COLO829 (cell line): Measurements from ENCODE around the gene PHLDA1.

Source experiments
- DNase-seq: peaks from one replicate; pipeline ENCODE4 v3.0.0; 2012; ENCODE audit warnings: low spot score

PHLDA1 gene

DNA sequence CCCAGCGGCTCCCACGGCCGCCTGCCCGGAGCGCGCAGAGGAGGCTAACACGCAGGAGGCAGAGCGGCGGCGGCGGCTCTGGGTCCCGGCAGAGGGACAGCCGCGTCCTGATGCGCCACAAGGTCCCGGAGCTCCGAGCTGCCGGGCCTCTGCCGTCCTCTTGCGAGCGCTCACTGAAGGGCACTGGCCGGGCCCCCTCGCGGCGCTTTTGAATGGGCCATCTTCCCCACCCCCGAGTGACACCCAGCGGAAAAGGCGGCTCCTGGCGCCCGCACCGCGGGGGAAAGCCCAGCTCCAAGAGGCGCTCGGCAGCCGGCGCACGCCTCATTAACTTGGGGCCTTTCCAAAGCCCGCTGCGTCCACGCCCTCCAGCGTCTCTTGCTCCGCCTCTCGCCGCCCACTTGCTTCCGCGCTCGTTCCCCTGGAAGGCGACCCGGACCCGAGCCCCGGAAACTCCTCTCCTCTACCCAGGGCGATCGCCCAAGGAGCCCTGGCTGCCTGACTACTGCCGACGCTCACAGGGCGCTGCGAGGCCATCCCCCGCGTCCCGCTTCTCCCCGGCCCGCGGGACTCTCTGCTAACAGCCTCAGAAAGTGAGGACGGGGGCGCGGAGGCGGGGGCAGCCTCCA, at the start of gene PHLDA1:
TSS of gene PHLDA1 (minus strand) at position 363 of the 629 bp plus-strand sequence.
- DNase-seq, result peak; percentile 92

DNA sequence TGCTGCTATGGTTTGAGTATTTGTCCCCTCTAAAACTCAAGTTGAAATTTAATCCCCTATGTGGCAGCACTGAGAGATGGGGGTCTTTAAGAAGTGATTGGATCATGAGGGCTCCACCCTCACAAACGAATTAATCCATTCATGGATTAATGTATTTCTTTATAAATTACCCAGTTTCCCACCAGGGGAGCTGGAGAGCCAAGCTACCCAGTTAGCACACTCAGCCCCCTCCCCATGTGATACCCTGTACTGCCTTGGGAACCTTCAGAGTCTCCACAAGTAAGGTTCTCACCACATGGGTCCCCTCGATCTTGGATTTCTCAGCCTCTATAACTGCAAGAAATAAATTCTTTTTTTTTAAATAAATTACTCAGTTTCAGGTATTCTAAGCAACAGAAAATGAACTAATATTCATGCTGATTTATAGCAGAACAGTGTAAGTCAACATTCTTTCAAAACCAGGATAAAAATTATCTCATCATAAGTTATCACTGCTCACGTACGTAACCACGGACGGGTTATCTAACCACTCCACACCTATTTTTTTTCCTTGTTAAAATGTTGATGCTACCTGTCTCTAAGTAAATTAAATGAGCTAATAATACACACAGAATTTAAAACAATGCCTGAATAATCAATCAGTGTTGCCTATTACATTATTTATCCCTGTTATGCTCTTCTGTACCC, 49.3 kb upstream of the PHLDA1 start:
- DNase-seq, result no peak

DNA sequence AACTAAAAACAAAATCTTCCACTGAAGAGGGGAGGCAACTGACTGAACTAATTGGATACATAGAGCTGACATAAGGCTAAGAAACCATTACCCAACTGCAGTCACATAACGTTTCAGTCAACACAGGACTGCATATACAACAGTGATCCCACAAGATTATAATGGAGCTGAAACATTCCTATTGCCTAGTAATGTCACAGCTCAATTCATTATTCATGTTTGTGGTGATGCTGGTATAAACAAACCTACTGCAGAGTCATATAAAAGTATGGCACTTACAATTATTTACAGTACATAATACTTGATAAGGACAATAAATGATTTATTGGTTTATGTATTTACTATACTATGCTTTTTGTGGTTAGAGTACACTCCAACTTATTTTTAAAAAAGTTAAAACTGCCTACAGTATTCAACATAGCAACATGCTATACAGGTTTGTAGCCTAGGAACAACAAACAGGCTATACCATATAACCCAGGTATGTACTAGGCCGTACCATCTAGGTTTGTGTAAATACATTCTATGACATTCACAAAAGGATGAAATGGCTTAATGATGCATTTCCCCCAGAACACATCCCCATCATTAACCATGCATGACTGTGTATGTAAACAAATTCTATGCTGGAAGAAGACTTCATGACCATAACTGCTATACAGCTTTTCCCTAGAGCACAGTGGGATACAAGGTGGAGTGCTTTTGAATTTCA, 48.6 kb upstream of the PHLDA1 start:
- DNase-seq, result no peak

DNA sequence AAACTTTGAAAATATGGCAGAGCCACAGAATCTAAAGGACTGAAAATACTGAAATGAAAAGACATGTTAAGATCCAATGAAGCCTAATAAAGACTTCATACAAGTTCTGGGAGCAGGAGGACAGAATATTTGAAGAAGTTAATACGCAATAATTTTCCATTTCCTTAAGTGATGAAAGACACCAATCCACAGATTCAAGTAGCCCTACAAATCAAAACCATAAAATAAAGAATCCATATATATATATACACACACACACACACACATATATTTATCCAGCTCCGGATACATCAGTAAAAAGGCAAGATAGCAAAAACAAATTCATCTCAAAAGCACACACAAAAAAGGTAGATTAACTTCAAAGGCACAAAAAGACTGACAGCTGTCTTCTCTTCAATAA, 47.2 kb upstream of the PHLDA1 start:
- DNase-seq, result no peak

DNA sequence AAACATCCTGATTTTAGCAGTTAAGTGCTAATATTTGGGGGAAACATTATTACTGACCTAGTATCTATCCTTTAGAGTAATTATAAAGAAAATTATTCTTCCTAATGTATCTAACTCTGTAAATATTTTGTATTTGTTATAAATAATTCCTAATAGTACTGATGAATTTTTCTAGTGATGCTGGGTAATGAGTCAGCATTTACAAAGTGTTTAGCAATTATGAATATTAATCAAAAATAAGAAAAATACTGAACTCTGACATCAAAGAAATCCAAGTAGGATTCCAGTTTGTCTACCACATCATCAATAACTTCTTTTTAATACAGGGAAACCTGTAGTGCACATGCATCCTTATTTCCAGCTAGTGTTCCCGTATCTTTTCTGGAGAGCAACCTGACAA, 43.9 kb upstream of the PHLDA1 start:
- no peak for DNase-seq

DNA sequence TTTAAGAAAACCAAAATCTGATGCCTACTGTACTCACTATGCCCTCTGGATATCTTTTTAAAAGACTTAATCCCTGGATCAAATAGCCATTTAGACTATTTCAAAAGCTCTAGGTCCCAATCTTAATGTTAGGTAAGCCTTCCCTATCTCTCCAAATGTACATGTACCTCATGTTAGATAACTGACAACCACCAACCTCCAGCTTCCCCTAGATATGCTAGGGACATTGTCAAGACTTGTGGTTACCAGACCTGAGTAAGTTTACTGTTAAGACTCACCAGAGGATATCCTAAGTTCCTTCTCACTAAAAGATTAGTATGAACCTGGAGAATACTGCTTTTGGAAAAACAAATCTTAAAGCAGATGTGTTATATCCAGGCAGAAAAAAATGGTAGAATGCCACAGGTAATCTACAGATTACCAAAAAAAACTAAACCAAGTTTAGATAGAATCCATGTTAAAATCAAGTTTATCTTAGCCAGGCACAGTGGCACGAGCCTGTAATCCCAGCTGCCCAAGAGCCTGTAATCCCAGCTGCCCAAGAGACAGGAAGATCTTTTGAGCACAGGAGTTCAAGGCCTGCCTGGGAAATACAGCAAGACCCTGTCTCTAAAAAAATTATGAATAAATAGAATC, 43.2 kb upstream of the PHLDA1 start:
- no peak for DNase-seq

DNA sequence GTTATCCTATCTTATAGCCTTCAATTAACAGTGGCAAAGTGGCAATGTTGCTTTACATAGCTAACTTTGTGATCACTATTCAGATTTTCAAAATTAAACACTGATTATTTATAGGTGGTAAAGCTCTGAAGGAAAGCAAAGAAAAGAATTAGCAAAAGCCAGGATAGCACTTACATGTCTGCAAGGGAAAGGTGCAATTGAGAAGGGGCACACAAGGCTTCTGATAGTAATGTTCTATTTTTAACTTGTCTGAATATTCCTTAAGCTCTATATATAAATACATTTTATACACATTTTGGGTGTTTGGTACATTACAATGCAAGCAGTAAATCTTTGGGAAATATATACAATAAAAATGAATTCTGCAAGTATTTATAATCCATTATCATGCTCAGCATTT, 42.0 kb upstream of the PHLDA1 start:
- no peak for DNase-seq

DNA sequence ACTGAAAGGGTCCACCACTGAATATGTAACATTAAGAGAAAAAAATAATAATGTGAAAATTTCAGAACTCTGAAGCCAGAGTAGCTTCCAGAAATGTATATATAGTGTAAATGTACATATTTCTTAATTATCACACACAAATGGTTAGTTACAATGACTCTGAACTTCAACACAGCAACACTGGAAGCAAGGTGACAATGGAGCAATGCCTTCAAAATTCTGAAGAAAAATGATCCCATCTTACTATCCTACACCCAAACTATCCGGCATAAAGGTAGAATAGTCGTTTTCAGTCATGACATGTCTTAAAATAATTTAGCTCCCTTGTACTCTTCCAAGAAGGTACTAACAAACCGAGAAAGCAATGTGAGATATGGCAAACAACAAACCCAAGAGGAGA, 41.0 kb upstream of the PHLDA1 start:
- no peak for DNase-seq

DNA sequence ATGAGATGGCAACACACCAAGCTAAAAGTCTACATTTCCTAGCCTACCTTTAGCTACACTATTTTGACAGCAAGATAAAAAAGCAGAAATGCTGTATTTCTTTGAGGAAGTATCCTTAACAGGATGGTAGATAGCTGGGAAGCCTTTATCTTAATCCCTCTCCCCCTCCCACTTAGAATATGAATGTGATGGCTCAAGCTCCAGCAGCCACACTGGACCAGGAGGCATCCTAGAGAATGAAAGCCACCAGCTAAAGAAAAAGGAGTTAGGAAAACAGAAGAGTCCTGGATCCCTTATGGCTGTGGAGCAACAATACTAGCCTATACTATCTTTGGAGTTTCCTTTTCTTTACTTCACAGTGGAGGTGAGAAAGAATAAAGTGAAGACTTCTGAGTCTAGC, 37.8 kb upstream of the PHLDA1 start:
- DNase-seq, result no peak

DNA sequence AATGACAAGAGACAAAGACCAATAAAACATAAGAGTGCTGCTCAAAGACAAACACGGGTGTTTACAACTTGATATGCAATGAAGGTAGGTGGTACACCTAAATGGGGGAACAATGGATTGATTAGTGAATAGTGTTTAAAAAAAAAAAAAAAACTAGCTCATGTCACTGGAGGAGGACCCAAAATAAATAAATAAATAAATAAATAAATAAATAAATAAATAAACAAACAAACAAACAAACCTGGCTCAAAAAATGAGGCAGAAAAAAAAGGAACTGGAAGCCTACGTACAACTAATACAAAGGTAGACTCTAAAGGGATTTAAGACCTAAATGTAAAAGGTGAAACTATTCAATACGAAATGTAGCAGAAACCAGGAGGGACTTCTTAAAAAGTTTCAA, 34.3 kb upstream of the PHLDA1 start:
- no peak for DNase-seq

DNA sequence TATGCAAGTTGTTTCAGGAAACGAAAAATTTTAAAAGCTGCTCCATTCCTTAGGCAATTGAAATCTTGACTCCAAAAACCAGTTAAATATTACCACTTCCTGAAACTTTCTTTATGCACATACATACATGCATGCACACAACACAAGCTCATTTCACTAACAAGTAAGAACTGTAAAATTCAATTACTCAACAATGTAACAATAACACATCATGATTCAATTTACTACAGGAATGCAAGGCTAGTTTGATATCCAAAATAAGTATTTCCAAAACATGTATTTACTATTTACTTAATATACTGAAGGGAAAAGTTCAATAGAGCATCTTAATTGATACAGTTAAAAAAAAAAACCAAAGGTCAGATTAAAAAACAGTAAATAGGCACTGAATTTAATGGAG, 33.3 kb upstream of the PHLDA1 start:
- no peak for DNase-seq

DNA sequence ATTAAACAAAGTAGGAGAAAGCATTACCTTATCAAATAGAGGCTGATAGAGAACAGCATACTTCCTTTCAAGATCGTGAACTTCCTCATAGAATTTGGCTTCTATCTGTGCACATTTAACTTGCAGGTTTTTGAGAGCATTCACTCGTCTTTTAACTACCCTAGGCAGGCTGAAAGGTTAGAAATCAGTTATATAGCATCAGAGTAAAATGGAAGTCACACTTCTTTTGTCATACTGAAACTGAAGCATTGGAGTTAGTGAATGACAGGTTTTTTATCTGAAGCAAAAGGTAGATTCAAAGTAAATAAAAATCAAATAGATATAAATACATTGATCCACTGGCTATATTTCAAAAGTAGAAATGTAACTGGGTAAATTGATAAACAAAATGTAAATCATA, 28.5 kb upstream of the PHLDA1 start:
- DNase-seq, result no peak

DNA sequence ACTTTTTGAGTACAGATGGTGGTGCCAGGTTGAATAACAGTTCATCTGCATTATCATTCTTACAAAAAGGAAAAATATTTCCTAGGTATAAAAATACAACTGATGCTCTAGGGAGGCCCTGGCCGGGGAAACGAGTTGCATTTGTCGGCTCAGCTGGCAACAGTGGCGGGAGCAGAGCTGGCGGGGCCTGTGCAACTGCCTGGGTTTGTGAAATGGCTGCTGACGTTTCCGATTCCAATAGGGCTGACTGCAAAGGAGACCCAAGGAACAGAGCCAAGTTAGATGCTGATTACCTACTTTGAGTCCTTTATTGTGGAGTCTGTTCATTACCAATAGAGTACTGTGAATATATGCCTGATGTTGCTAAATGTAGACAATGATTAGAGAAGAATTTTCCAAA, 25.8 kb upstream of the PHLDA1 start:
- no peak for DNase-seq

DNA sequence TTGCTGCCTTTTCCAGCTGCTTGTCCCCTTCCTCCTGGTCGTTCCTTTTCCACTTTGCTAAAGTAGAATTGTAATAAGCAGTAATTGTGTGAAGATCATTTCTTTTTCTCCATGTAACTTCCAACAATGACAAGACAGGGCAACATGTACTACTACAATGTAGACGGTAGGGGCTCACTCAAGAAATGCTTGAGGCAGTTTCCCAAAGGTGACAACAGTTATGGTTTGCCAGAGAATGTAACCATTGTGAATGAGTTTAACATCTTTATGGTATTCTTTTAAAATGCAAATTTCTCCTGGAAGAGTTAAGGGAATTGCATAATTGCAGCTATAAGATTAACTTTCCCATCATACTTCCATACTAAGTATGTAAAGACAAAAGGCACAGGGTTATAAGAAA, 23.8 kb upstream of the PHLDA1 start:
- no peak for DNase-seq

DNA sequence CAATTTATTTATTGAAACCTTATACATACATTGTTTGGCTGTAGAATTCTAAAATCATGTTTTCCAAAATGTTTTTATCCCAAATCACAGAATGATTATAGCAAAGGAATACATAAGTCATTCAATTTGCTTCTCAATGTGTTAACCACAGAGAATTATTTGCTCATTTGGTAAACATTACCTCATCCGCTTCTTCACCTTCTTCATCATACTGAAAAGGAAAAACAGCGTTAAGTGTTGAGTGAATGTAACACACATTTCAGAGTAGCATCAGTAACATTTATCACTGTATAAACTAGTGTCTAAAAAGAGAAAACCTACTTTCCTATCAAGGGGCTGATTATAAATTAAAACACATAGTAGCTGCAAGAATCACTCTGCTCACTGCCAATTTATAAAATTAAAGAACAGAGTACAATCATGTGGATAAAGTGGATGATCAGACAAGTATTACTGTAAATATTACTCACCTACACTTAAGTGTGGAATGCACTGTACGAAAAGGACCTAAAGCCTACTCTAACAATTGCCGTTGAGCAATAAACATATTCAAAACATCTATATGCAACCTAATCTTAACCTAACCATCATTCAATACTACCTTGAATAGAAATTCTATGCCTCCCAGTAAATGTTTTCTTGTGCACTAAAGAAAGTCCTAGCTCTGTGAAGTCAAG, 18.1 kb upstream of the PHLDA1 start:
- no peak for DNase-seq

DNA sequence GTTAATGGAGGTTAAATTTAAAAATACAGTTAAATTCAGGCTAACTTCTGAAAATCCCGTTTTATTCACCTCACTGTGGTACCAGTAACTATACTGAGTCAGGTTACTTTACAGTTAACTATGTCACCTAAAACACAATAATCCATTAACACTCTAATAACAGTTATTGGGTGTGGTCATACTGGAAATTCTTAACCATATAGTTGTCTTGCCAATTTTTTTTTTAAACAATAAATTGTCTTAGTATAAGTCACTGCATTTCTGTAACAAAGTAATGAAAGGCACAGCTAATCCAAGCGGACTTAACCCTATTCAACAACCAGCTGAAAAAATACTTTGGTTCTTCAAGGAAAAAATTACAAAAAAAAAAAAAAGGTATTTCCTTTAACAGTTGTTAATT, 16.2 kb upstream of the PHLDA1 start:
- no peak for DNase-seq

DNA sequence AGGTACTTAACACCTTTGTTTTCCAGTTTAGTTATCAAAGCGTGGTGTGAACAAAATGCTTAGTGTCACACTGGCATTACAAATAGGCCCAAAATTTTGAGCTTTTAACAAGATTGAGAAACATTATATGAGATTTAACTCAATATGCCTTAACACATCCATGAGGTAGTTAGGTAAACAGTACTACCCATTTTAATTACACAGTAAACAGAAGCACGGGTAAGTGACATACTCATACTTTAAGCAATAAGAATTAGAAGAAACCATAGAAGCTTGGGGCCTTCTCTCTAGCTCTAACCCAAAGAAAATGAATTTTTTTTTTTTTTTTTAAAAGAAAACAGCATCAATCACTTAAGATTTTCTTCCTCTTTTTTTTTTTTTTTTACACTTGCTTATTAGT, 15.5 kb upstream of the PHLDA1 start:
- no peak for DNase-seq

DNA sequence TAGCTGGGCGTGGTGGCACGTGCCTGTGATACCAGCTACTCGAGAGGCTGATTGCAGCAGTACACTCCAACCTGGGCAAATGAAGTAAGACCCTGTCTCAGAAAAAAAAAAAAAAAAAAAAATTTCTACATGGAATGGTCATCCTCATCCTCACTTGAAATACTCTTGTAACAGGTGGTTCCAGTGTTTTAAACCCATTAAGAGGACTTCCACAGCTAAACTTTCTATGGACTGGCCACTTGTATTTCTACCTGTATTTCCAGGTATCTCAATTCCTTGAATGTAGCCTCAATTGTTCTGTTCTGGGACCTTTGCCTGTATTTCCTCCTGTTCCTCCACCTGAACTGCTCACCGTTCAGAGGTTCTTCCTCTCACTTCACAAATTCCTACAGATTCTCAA, 11.8 kb upstream of the PHLDA1 start:
- no peak for DNase-seq

DNA sequence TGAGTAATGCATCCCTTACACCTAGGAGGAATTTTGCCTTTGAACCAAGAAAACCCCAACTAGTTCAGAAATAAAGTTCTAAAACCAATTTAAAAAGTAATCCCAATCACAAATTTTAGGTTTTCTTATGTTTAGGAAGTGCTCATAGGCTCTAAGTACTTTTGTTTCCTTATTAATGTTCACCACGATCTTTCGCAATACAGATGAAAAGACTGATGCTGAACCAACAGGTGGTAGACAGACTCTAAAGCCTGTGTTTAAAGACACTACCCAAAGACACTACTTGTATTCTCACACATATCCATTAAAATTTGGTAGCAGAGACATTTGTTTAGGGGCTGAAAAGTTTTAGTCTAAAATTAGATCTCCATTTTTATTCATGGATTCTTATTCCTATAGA, 10.6 kb upstream of the PHLDA1 start:
- DNase-seq, result no peak

DNA sequence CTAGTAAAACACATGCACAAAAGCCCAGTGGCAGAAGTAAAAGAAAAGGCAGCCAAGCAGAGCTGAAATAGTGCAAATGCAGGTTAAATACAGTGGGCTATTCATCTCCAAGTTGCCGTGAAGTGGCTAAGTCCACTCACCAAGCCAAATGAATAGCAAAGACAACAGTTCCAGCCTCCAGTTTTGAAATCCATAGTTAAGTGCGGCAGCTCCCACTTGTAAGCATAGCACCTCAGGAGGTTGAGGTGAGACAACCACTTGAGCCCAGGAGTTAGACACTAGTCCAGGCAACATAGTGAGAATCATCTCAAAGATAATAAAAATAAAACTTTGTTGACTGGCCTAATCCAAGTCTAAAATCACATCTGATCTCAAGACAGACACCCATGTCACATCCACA, 9.8 kb upstream of the PHLDA1 start:
- no peak for DNase-seq

DNA sequence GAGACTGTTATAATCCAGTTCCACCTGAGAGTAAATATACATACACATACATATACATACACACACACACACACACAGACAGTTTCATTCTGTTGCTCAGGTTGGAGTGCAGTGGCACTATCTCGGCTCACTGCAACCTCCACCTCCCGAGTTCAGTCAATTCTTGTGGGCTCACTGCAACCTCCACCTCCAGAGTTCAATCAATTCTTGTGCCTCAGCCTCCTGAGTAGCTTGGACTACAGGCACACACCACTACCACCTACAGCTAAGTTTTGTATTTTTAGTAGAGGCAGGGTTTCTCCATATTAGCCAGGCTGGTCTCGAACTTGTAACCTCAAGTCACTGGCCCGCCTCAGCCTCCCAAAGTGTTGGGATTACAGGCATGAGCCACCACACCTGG, 8.9 kb upstream of the PHLDA1 start:
- no peak for DNase-seq

DNA sequence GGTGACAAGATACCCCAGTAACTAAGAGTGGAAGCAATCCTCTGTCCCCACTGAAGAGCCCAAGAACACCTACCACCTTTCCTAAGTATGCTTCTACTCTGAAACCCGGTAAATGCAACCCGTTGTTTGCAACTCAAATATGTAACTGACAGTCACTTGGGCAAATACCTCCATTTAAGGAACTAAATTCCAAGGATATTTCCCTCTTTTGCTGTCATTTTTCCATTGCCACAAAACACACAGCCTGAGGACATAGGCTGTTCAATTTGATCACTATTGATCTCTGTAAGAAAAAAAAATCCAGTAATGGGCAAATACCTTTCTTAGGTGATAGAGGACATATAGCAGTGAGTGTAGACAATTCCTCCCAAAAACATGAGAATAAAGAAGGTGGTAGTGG, 6.6 kb upstream of the PHLDA1 start:
- DNase-seq, result no peak
